HEK293T (cell line): ENCODE results near the gene KRABD2.
A peak's percentile ranks its signal among the peaks of the same experiment; 100 is the strongest.
"Not testable (repeated sequence)": the region's sequence is repeated elsewhere in the genome, so short reads cannot be mapped to it uniquely, and the experiment has no call there.

ENCODE experiments used
- CTCF ChIA-PET: fragments of 350-600 bp; formaldehyde crosslinking; extraction: SDS; loops from one replicate; lab custom pipeline; 2021; ENCODE audit warnings: antibody characterized with exemption, inconsistent platforms; lab: Yijun Ruan, JAX
- POLR2A ChIA-PET: fragments of 350-600 bp; formaldehyde crosslinking; extraction: SDS; loops from one replicate; lab custom pipeline; 2020; ENCODE audit warnings: antibody characterized with exemption, inconsistent platforms; lab: Yijun Ruan, JAX
- DNase-seq: peaks from one replicate; pipeline ENCODE4 v3.0.0; 2012; ENCODE audit warnings: mixed read lengths; ENCODE audit errors: extremely low spot score
- ARNT ChIP-seq: fragments of 450-650 bp; IDR thresholded peaks from 2 replicates; pipeline ENCODE4 v1.6.1; 2017; ENCODE audit warnings: mild to moderate bottlenecking
- BHLHE40 ChIP-seq: fragments of 450-650 bp; IDR thresholded peaks from 2 replicates; pipeline ENCODE4 v1.6.1; 2016; ENCODE audit warnings: mild to moderate bottlenecking, moderate library complexity, borderline replicate concordance
- CTBP1 ChIP-seq: fragments of 450-650 bp; IDR thresholded peaks from 2 replicates; pipeline ENCODE4 v1.6.1; 2016; ENCODE audit warnings: borderline replicate concordance
- ELF4 ChIP-seq: fragments of 450-650 bp; IDR thresholded peaks from 2 replicates; pipeline ENCODE4 v1.6.1; 2017; ENCODE audit warnings: antibody characterized with exemption
- FOXA1 ChIP-seq: fragments of 450-650 bp; IDR thresholded peaks from 2 replicates; pipeline ENCODE4 v1.6.1; 2016; ENCODE audit warnings: mild to moderate bottlenecking
- FOXK2 ChIP-seq: fragments of 450-650 bp; IDR thresholded peaks from 2 replicates; pipeline ENCODE4 v1.6.1; 2016; ENCODE audit warnings: mild to moderate bottlenecking
- FOXM1 ChIP-seq: fragments of 450-650 bp; IDR thresholded peaks from 2 replicates; pipeline ENCODE4 v1.6.1; 2017; ENCODE audit warnings: mild to moderate bottlenecking, borderline replicate concordance
- HDGF ChIP-seq: fragments of 450-650 bp; IDR thresholded peaks from 2 replicates; pipeline ENCODE4 v1.6.1; 2017; ENCODE audit warnings: antibody characterized with exemption, borderline replicate concordance
- L3MBTL2 ChIP-seq: fragments of 450-650 bp; conservative IDR thresholded peaks from 2 replicates; pipeline ENCODE4 v1.6.1; 2016; ENCODE audit warnings: mild to moderate bottlenecking
- LEF1 ChIP-seq: fragments of 450-650 bp; IDR thresholded peaks from 2 replicates; pipeline ENCODE4 v1.6.1; 2017; ENCODE audit warnings: mild to moderate bottlenecking, borderline replicate concordance
- PKNOX1 ChIP-seq: fragments of 450-650 bp; IDR thresholded peaks from 2 replicates; pipeline ENCODE4 v1.6.1; 2016
- SP1 ChIP-seq: fragments of 450-650 bp; IDR thresholded peaks from 2 replicates; pipeline ENCODE4 v1.6.1; 2017
- SUZ12 ChIP-seq: fragments of 450-650 bp; IDR thresholded peaks from 2 replicates; pipeline ENCODE4 v1.6.1; 2016; ENCODE audit warnings: mild to moderate bottlenecking
- TARDBP ChIP-seq: fragments of 450-650 bp; IDR thresholded peaks from 2 replicates; pipeline ENCODE4 v1.6.1; 2016
- ZNF384 ChIP-seq: fragments of 450-650 bp; IDR thresholded peaks from 2 replicates; pipeline ENCODE4 v1.6.1; 2016

KRABD2 gene

GRCh38 chr17:8384801-8385378 lies 8.4 kb upstream of the KRABD2 start:
- ChIA-PET CTCF (no interaction called here), POLR2A (no interaction called here)
- TF ChIP-seq FOXK2 = no peak
- TF ChIP-seq PKNOX1 = no peak
- no peak for TF ChIP-seq HDGF
- no peak for TF ChIP-seq BHLHE40
- no peak for TF ChIP-seq ARNT
- no peak for DNase-seq

GRCh38 chr17:8383143-8383822 lies 6.8 kb upstream of the KRABD2 start, which contains the start of gene RPL26:
Gene RPL26 (minus strand): TSS chr17:8383193. CDS start chr17:8382310, 883 bp downstream.
- CTCF ChIA-PET = interaction anchor here (0.6 to 1.2 kb wide), 8 partner anchors 11 to 264 kb away, joined by 3 to 4 read pairs (median 3); partner anchors contain the start of gene RNF222
- DNase-seq = peak; percentile 92
- POLR2A ChIA-PET = interaction anchor here (0.6 to 2.1 kb wide), 21 partner anchors 9 to 459 kb away, joined by 3 to 6 read pairs (median 3); partner anchors contain the start of genes CCDC42, MYH10, NDEL1 and RANGRF
- TF ChIP-seq FOXA1 (no peak), BHLHE40 (no peak), HDGF (no peak), ARNT (peak; percentile 39; the same call in 1 of the 2 replicates), LEF1 (no peak), ELF4 (peak; percentile 98), TARDBP (peak; percentile 69; the same call in 1 of the 2 replicates)

- no peak for DNase-seq
- ChIA-PET CTCF (no interaction called here), POLR2A (interaction anchor here (1.0 to 2.1 kb wide), 4 partner anchors 10 to 244 kb away, joined by 3 to 6 read pairs (median 4); no protein-coding TSS in a partner anchor)
- TF ChIP-seq LEF1 (no peak), L3MBTL2 (peak; percentile 68; the same call in 1 of the 2 replicates), SP1 (no peak)
Measured at GRCh38 chr17:8382880-8383142, 6.3 kb upstream of the KRABD2 start.

- TF ChIP-seq LEF1 = no peak
- TF ChIP-seq TARDBP = no peak
- no peak for TF ChIP-seq FOXM1
- TF ChIP-seq PKNOX1 = no peak
- TF ChIP-seq L3MBTL2 = no peak
- TF ChIP-seq ARNT = no peak
- TF ChIP-seq HDGF = no peak
- no peak for TF ChIP-seq ZNF384
- TF ChIP-seq SUZ12 = no peak
- TF ChIP-seq CTBP1 = no peak
- TF ChIP-seq BHLHE40 = no peak
- no peak for TF ChIP-seq ELF4
- TF ChIP-seq FOXK2 = no peak
- TF ChIP-seq SP1 = no peak
- POLR2A ChIA-PET = interaction anchor here (0.7 to 2.1 kb wide), 8 partner anchors 10 to 248 kb away, joined by 3 to 6 read pairs (median 3); partner anchors contain the start of gene MYH10
- CTCF ChIA-PET = interaction anchor here (0.6 to 0.7 kb wide), 2 partner anchors 316 to 400 kb away, joined by 3 to 4 read pairs; no protein-coding TSS in a partner anchor
- no peak for DNase-seq
Measured at GRCh38 chr17:8382052-8382879, 5.8 kb upstream of the KRABD2 start.

GRCh38 chr17:8380049-8380448 lies 3.5 kb upstream of the KRABD2 start:
- TF ChIP-seq ZNF384 = no peak
- no peak for TF ChIP-seq SUZ12
- no peak for TF ChIP-seq CTBP1
- ChIA-PET POLR2A (no interaction called here), CTCF (no interaction called here)
- DNase-seq = no peak

GRCh38 chr17:8378117-8378516 lies 1.6 kb upstream of the KRABD2 start:
- POLR2A ChIA-PET, CTCF ChIA-PET, DNase-seq: not testable (repeated sequence)

- no peak for TF ChIP-seq PKNOX1
- TF ChIP-seq BHLHE40 = no peak
- TF ChIP-seq TARDBP = no peak
- ChIA-PET CTCF (interaction anchor here (1.1 kb wide), 1 partner anchor 82 kb away, joined by 3 read pairs; the partner anchor contains the start of gene SLC25A35), POLR2A (interaction anchor here (0.8 to 2.4 kb wide), 8 partner anchors 17 to 368 kb away, joined by 3 to 9 read pairs (median 4); partner anchors contain the start of gene SLC25A35)
- no peak for DNase-seq
Measured at GRCh38 chr17:8377422-8377821, 918 bp upstream of the KRABD2 start.
